ENCODE measurements around the gene ANKMY1.
A peak's percentile ranks its signal among the peaks of the same experiment; 100 is the strongest.

Gene ANKMY1

DNA sequence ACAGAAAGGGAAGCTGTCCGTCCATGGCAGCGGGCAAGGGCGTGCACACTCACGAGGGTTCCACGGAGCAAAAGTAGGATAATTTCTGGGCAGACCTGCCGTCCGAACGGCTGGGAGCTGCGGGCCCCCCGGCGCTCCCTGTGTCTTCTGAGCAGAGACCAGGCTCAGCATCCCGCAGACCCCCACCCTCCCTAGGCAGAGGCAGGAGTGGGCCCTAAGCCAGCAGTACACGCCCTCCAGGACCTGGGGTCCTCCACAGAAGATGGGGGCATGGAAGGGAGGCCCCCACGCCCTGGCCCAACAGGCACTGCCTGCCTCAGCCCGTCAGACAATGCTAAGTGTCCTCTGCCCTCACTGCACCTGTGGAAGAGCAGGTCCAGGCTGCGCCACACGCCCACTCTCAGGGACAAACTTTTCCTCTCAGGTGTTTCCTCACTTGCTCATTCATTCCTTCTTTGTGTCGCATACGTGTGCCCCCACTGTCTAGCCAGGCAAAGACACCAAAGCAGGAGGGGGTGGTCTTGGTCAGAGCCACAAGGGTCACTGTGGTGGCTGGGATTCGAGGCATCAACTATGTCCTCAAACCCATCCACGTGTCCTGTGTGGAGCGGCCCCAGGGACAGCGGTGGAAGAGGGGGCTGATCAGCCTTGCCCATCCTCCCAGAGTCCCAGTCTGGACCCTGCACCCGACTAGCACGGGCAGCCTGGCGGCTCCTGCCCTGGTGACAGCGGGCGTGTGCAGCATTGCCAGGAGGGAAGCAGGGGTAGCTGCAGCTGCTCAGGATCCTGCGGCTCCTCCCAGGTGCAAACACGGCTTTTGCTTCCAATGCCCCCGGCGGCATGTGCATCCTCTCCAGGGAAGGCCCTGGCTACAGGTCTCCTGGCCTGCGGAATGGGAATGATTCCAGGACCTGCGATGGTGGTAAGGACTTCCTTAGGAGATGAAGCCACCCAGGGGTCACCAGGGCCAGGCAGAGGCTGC lies 124.7 kb downstream of the ANKMY1 start:
- Histone ChIP-seq H3K27me3 (ENCODE audit: insufficient read depth, low read length, poor library complexity, severe bottlenecking) (no peaks in the 10 kb centered on the region), H3K9me2 (replicated peaks; ENCODE audit: low read depth, low read length) (no peaks in the 10 kb centered on the region), H3K4me2 (ENCODE audit: low read depth, low read length, poor library complexity, severe bottlenecking) (no peak overlapping the region), H4K20me1 (ENCODE audit: insufficient read depth, low read length, poor library complexity, severe bottlenecking) (no peaks in the 10 kb centered on the region), H2AFZ (ENCODE audit: low read length) (no peak overlapping the region), H3K4me3 (ENCODE audit: low read length, poor library complexity, severe bottlenecking) (no peak overlapping the region), H3K79me2 (ENCODE audit: insufficient read depth, low read length) (no peaks in the 10 kb centered on the region), H3K4me1 (ENCODE audit: insufficient read depth, low read length, poor library complexity, severe bottlenecking) (peaks cover 19% of the 10 kb centered on the region), H3K9ac (ENCODE audit: low read depth, low read length, poor library complexity, severe bottlenecking) (peak overlapping the region; percentile 94), H3K36me3 (ENCODE audit: insufficient read depth, low read length) (no peaks in the 10 kb centered on the region), H3F3A (ENCODE audit: low read depth) (no peaks in the 10 kb centered on the region), H3K9me3 (ENCODE audit: insufficient read depth, low read depth, low read length) (no peaks in the 10 kb centered on the region)
- no peak for TF ChIP-seq EZH2phosphoT487 (IDR thresholded peaks at IDR 0.05; ENCODE audit: borderline replicate concordance)
- TF ChIP-seq, protein P1, sequence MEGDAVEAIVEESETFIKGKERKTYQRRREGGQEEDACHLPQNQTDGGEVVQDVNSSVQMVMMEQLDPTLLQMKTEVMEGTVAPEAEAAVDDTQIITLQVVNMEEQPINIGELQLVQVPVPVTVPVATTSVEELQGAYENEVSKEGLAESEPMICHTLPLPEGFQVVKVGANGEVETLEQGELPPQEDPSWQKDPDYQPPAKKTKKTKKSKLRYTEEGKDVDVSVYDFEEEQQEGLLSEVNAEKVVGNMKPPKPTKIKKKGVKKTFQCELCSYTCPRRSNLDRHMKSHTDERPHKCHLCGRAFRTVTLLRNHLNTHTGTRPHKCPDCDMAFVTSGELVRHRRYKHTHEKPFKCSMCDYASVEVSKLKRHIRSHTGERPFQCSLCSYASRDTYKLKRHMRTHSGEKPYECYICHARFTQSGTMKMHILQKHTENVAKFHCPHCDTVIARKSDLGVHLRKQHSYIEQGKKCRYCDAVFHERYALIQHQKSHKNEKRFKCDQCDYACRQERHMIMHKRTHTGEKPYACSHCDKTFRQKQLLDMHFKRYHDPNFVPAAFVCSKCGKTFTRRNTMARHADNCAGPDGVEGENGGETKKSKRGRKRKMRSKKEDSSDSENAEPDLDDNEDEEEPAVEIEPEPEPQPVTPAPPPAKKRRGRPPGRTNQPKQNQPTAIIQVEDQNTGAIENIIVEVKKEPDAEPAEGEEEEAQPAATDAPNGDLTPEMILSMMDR (conservative IDR thresholded peaks at IDR 0.05; ENCODE audit: low read length): no peak

DNA sequence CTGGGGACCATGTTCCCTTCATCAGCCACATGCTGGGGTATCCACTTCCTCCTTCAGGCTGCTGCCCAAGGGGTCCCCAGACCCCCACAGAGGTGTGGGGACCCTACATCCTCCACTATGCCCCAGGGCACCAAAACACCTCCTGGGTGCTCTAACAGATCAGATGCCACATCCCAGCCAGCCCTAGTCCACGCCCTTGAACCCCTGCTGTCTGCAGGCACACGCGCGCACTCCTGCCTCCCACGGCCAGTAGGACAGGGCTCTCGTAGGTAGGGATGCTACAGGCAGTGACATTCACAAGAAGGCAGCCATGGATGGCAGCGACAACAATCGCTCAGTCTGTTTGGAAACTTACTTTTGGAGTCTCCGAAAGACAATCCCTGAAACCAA lies 125.4 kb downstream of the ANKMY1 start:
- TF ChIP-seq, protein P1 (conservative IDR thresholded peaks at IDR 0.05; ENCODE audit: low read length): no peak
- TF ChIP-seq EZH2phosphoT487 (IDR thresholded peaks at IDR 0.05; ENCODE audit: borderline replicate concordance): no peak
- no peak overlapping the region for H3K4me2 ChIP-seq (ENCODE audit: low read depth, low read length, poor library complexity, severe bottlenecking)
- no peak overlapping the region for H3K4me3 ChIP-seq (ENCODE audit: low read length, poor library complexity, severe bottlenecking)
- no peaks in the 10 kb centered on the region for H4K20me1 ChIP-seq (ENCODE audit: insufficient read depth, low read length, poor library complexity, severe bottlenecking)
- no peaks in the 10 kb centered on the region for H3F3A ChIP-seq (ENCODE audit: low read depth)
- H2AFZ ChIP-seq (ENCODE audit: low read length): no peak overlapping the region
- H3K27me3 ChIP-seq (ENCODE audit: insufficient read depth, low read length, poor library complexity, severe bottlenecking): no peaks in the 10 kb centered on the region
- H3K9me3 ChIP-seq (ENCODE audit: insufficient read depth, low read depth, low read length): no peaks in the 10 kb centered on the region
- H3K9me2 ChIP-seq (replicated peaks; ENCODE audit: low read depth, low read length): no peaks in the 10 kb centered on the region
- no peaks in the 10 kb centered on the region for H3K79me2 ChIP-seq (ENCODE audit: insufficient read depth, low read length)
- no peaks in the 10 kb centered on the region for H3K36me3 ChIP-seq (ENCODE audit: insufficient read depth, low read length)
- peaks cover 19% of the 10 kb centered on the region for H3K4me1 ChIP-seq (ENCODE audit: insufficient read depth, low read length, poor library complexity, severe bottlenecking)
- no peak overlapping the region for H3K9ac ChIP-seq (ENCODE audit: low read depth, low read length, poor library complexity, severe bottlenecking)

DNA sequence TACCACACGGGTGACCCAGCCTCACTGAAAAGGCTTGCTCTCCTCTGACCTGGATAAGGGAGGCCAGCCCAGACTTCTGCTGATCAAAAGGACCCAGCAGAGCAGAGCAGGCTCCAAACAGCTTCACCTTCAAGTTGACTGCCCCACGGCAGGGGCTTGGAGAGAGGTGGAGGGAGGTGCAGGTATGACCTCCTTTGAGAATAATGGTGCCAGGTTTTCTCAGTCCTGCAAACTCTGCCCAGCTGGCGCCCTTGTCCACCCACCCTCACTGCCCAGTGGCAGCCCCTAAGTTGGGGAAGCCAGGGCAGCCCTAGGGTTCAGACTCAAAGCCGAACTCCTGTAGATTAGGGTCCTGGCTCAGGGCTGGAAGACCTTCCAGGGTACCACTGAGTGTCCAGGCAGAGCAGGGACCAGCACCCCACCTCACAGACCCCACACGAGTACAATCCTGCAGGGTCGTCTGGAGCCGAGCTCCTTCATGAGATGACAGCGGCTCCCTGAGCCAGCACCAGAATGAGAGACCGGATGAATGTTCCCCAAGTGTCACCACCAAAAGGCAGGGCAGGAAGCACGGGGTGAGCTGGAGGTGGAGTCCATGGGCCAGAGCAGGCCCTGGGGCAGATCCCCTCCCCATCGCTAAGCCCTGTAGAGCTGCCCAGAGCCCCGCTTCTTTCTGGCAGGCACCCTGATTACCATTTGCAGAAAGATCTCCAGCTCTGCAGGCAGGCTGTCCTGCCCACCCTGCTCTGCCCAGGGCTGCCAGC lies 125.9 kb downstream of the ANKMY1 start:
- Histone ChIP-seq H3K4me1 (ENCODE audit: insufficient read depth, low read length, poor library complexity, severe bottlenecking) (peaks cover 16% of the 10 kb centered on the region), H4K20me1 (ENCODE audit: insufficient read depth, low read length, poor library complexity, severe bottlenecking) (no peaks in the 10 kb centered on the region), H3K9ac (ENCODE audit: low read depth, low read length, poor library complexity, severe bottlenecking) (no peak overlapping the region), H3K79me2 (ENCODE audit: insufficient read depth, low read length) (no peaks in the 10 kb centered on the region), H3K9me2 (replicated peaks; ENCODE audit: low read depth, low read length) (no peaks in the 10 kb centered on the region), H3K27me3 (ENCODE audit: insufficient read depth, low read length, poor library complexity, severe bottlenecking) (no peaks in the 10 kb centered on the region), H3K36me3 (ENCODE audit: insufficient read depth, low read length) (no peaks in the 10 kb centered on the region), H3K4me2 (ENCODE audit: low read depth, low read length, poor library complexity, severe bottlenecking) (no peak overlapping the region), H2AFZ (ENCODE audit: low read length) (no peak overlapping the region), H3F3A (ENCODE audit: low read depth) (no peaks in the 10 kb centered on the region), H3K9me3 (ENCODE audit: insufficient read depth, low read depth, low read length) (no peaks in the 10 kb centered on the region), H3K4me3 (ENCODE audit: low read length, poor library complexity, severe bottlenecking) (no peak overlapping the region)
- no peak for TF ChIP-seq EZH2phosphoT487 (IDR thresholded peaks at IDR 0.05; ENCODE audit: borderline replicate concordance)
- TF ChIP-seq, protein P1 (conservative IDR thresholded peaks at IDR 0.05; ENCODE audit: low read length): no peak
